ENCODE measurements around the gene HAVCR1. TPM values are rescaled to one million over a fixed set of nuclear protein-coding genes. Genes with fewer than 3 reads are reported as not detected.

Gene HAVCR1
- total RNA-seq, 1 experiment from 2014 or later, result not detected

GRCh38 chr5:157025093-157025698 is 33.7 kb downstream of the HAVCR1 start:
- POLR2A ChIA-PET (ENCODE audit: unreplicated experiment), result no interaction called here
- TF ChIP-seq EZH2 (IDR thresholded peaks at IDR 0.05; ENCODE audit: low read depth), result no peak
- no peak for TF ChIP-seq CTCF (conservative IDR thresholded peaks at IDR 0.05)
- H3K27me3 ChIP-seq (ENCODE audit: insufficient read depth, low read depth), result peaks cover 13% of the 10 kb centered on the region
- no peaks in the 10 kb centered on the region for H3K36me3 ChIP-seq (ENCODE audit: low read depth)
- no peak overlapping the region for H3K27ac ChIP-seq
- intact Hi-C loops (cut with micrococcal nuclease; ENCODE audit: unreplicated experiment), result loop anchor here (5.0 kb wide), 2 partner anchors 107 to 1888 kb away; no protein-coding TSS in a partner anchor
- no peaks in the 10 kb centered on the region for H3F3A ChIP-seq (ENCODE audit: insufficient read depth, low read depth)
- no peaks in the 10 kb centered on the region for H3K4me1 ChIP-seq (replicated peaks; ENCODE audit: insufficient read depth)
- no peaks in the 10 kb centered on the region for H3K79me2 ChIP-seq (ENCODE audit: low read depth)
- no peaks in the 10 kb centered on the region for H4K20me1 ChIP-seq (ENCODE audit: insufficient read depth)
- DNase-seq, result no peak
- H3K9me3 ChIP-seq (ENCODE audit: insufficient read depth, low read depth), result no peaks in the 10 kb centered on the region
- H3K9me2 ChIP-seq (ENCODE audit: insufficient read depth), result no peaks in the 10 kb centered on the region
- H2AFZ ChIP-seq, result no peak overlapping the region
- BruUV-seq (replicated peaks), result no TSS peak
- H3K4me2 ChIP-seq, result no peak overlapping the region
- no peak overlapping the region for H3K4me3 ChIP-seq
- CTCF ChIA-PET, result no interaction called here

- Histone ChIP-seq H3K79me2 (ENCODE audit: low read depth) (no peaks in the 10 kb centered on the region), H3K4me1 (replicated peaks; ENCODE audit: insufficient read depth) (no peaks in the 10 kb centered on the region), H4K20me1 (ENCODE audit: insufficient read depth) (no peaks in the 10 kb centered on the region), H3K36me3 (ENCODE audit: low read depth) (no peaks in the 10 kb centered on the region), H3K4me2 (no peak overlapping the region), H3K27me3 (ENCODE audit: insufficient read depth, low read depth) (peaks cover 5% of the 10 kb centered on the region; the same call in 1 of the 2 replicates), H3F3A (ENCODE audit: insufficient read depth, low read depth) (no peaks in the 10 kb centered on the region), H3K9me3 (ENCODE audit: insufficient read depth, low read depth) (no peaks in the 10 kb centered on the region), H3K4me3 (no peak overlapping the region), H3K27ac (no peak overlapping the region), H3K9me2 (ENCODE audit: insufficient read depth) (no peaks in the 10 kb centered on the region), H2AFZ (no peak overlapping the region)
- TF ChIP-seq CTCF (conservative IDR thresholded peaks at IDR 0.05), result no peak
- TF ChIP-seq EZH2 (IDR thresholded peaks at IDR 0.05; ENCODE audit: low read depth), result no peak
- intact Hi-C loops (cut with micrococcal nuclease; ENCODE audit: unreplicated experiment), result no loop called here
- DNase-seq, result no peak
- ChIA-PET CTCF (no interaction called here), POLR2A (ENCODE audit: unreplicated experiment) (no interaction called here)
- BruUV-seq (replicated peaks), result no TSS peak
Observed at GRCh38 chr5:157024208-157024959, 34.5 kb downstream of the HAVCR1 start.

GRCh38 chr5:157022024-157022423 is 36.9 kb downstream of the HAVCR1 start:
- Histone ChIP-seq H3K4me3 (no peak overlapping the region), H3K4me1 (replicated peaks; ENCODE audit: insufficient read depth) (no peaks in the 10 kb centered on the region), H3K9me3 (ENCODE audit: insufficient read depth, low read depth) (no peaks in the 10 kb centered on the region), H3K4me2 (no peak overlapping the region), H2AFZ (no peak overlapping the region), H3K79me2 (ENCODE audit: low read depth) (no peaks in the 10 kb centered on the region), H3F3A (ENCODE audit: insufficient read depth, low read depth) (no peaks in the 10 kb centered on the region), H4K20me1 (ENCODE audit: insufficient read depth) (no peaks in the 10 kb centered on the region), H3K36me3 (ENCODE audit: low read depth) (no peaks in the 10 kb centered on the region), H3K27me3 (ENCODE audit: insufficient read depth, low read depth) (no peaks in the 10 kb centered on the region), H3K9me2 (ENCODE audit: insufficient read depth) (no peaks in the 10 kb centered on the region), H3K27ac (no peak overlapping the region)
- intact Hi-C loops (cut with micrococcal nuclease; ENCODE audit: unreplicated experiment), result no loop called here
- TF ChIP-seq CTCF (conservative IDR thresholded peaks at IDR 0.05), result no peak
- TF ChIP-seq EZH2 (IDR thresholded peaks at IDR 0.05; ENCODE audit: low read depth), result no peak
- POLR2A ChIA-PET (ENCODE audit: unreplicated experiment), result no interaction called here
- CTCF ChIA-PET, result no interaction called here
- no TSS peak for BruUV-seq (replicated peaks)
- no peak for DNase-seq

Measured in PC-9 (cell line).